Mammary epithelial cell (primary cell): ENCODE results near the gene ODAD3.

Source experiments
- CTCF ChIP-seq, 2 donors: IDR thresholded peaks in 1 of 2; conservative IDR thresholded peaks in 1 of 2; 2 replicates each; pipeline ENCODE4 v1.5.1; 2011 to 2012; ENCODE audit warnings: inconsistent platforms in 2 of 2, low read length in 2 of 2, mild to moderate bottlenecking in 2 of 2, control low read depth in 1 of 2, low read depth in 1 of 2; ENCODE audit not compliant: insufficient read depth in 1 of 2; ENCODE audit errors: extremely low read depth in 1 of 2
- EZH2 ChIP-seq: IDR thresholded peaks from 2 replicates; pipeline ENCODE4 v1.6.1; 2012; ENCODE audit warnings: low read length, inconsistent platforms, borderline replicate concordance

DNA sequence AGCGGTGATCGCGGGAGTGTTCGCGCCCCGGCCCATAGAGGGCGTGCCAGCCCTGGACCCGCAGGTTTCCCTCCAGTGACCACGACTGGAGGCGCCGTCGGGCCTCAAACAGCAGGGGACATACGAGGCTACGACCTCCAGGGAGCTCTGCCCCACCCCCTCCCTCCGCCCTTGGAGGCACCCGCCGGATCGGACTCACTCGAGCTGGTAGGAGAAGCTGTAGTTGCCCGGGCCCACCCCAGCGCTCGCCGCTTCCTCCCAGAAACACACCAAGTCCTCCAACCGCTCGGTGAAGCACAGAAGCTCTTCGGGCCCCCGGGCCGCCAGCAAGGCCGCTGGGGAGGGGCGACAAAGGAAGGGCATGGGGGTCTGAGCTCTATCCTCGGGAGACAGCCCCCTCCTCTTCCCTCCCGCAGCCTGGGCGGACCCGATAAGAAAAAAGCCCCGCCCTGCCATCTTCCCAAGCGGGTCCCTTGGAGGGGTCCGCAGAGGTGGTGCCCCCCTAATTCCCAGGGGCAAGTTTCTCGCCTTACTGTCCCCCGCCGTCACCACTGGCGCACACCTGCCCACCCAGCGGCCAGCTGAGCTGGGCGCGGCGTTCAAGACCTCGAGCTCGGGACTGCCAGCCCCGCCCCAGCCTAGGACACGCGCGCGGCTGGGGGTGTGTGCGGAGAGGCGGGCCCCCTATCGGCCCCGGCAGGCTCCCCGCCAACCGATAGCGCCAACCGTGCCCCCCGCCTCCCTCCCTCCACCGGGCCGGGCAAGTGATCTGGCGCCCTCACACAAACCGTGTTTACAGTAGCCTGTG is 51.8 kb downstream of the ODAD3 start:
- TF ChIP-seq CTCF (conservative IDR thresholded peaks at IDR 0.05 in 1 of 2, IDR thresholded peaks at IDR 0.05 in 1 of 2; ENCODE audit: extremely low read depth in 1 of 2, insufficient read depth in 1 of 2, low read depth in 1 of 2, low read length in 2 of 2) = peak; percentile 57 to 83
- no peak for TF ChIP-seq EZH2
